NCI-H1694 (cell line): ENCODE measurements around the gene ABHD2.

Experiments
- DNase-seq: peaks from one replicate; lab custom pipeline; 2025; lab: John Stamatoyannopoulos, UW

The ABHD2 gene

DNA sequence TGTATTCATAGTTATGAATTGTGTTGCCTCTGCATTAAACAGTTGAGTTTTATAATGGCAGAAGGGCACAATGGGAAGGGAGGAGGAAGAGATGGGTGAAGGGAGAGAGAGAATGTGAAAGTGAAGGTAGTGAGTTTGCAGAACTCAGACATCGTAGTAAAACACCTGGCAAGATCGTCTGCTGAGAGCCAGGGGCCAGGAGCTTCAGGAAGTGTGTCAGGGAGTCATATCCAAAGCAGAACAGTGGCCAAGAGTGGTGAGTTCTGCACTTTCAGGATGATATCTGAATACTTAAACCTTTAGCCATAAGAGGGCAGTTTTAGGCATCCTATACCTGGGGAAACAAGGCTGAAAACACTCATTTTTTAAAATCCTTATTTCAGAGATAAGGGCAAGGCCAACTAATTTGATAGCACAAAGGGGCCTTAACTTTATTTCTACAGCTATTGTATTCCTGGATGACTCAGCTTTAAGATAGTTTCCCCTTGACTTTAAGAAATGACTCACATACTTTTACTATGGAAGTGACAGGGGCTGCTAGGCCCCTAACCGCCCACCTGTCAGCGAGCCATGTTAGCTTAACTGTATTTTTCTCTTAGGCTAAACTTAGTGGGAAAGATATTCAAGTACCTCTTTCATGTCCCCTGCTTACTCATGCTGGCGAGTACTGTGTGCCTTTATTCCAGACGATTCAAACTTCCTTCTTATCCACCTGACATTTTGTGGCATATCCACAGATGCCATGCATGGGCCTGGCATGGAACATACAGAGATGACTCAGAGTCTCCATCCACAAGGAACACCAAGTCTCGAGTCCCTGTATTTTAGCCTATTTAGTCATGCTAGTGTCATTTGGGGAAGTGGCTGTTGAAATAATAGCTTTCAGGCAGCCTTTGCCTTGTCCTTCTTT, 79.3 kb downstream of the ABHD2 start:
- DNase-seq: no peak

DNA sequence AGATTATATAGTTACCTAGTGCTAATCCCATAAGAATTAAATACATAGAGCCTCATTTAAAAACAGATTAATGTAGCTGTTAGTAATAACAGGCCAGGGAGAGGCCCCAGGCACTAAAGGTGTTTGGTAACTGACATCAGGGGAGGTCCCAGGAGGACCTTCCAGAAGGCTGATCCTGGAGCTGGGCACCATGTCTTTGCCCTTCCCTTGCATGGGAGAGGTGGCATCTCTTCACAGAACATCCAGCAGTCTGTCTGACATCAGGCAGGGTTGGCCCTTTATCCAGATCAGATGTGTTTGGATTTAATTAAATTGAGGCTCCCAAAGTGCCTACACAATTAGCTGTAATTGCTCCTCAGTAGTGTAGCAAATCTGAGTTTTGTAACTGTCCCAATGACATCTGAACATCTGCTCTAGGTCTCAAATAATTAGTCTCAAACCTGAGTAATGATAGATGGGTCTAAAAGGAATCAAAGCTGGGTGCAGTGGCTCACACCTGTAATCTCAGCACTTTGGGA, 80.1 kb downstream of the ABHD2 start:
- DNase-seq: no peak

DNA sequence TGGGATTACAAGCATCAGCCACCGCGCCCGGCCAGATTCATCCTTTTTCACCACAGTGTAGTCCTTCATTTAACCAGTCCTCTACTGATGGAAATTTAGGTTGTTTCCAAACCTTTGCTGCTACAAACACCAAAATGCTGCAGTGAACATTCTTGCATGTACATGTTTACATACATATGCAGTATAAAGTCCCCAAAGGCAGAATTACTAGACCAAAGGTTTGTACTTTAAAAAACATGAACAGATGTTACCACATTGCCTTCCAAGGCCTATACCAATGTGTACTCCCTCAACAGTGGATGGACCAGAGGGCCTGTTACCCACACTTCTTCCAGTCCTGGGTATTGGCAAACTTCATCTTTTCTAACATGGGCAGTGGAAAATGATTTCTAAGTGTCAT, 82.1 kb downstream of the ABHD2 start:
- DNase-seq: no peak

DNA sequence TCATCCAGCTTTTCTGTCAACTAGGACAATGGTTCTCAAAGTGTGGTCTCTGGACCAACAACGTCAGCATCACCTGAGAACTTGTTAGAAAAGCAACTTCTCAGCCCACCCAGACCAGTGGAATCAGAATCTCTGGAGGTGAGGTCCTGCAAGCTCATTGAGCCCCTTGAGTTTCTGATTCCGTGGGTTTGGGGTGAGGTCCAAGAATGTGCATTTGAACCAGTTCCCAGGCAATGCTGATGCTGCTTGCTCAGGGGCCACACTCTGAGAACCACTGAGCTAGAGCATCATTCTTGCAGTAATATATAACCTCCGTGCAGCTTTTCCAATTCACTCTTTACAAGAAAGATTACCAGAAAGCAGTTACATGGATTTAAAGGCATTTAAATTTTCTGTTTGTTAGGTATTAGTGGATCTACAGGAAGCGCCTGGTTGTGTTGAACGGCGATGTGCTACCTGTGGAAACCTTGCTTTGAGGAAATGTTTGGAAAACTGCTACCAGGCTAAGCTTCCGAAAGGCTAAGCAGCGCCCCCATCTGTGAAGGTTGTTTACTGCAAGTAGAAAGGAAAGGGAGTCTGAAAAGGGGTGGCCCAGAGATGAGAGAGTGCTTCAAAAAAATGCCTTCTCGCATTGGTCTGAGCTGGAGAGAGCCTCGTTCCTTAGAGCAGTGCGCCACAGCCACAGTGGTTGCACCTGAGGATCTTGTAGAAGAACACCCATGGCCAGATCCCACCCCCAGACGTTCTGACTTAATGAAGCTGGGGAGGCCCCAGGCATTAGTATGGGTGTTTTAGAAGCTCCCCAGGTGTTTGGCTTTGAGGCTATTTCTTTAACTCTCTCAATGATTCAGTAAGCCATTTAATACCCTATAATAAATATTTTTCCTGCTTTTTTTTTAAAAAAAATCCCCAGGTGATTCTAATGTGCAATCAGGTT, 83.1 kb downstream of the ABHD2 start:
- peak; percentile 56 for DNase-seq

DNA sequence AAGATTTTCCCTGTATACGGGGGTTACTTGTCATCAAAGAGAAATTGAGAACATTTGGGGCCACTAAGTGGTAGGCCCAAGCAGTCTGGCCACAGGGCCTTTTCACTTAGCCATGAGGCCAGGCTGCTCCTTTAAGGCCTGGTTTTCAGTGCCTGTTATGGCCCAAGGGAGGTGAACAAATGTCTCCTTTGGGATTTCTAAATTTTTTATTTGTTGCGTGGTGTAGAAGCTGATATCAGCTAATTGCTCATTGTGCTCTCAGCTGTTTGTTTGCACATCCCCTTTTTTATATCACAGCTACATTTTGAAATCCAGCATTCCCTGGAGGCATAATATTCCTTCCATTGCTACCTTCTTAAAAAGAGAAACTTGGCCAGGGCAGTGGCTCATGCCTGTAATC, 84.7 kb downstream of the ABHD2 start:
- DNase-seq: no peak

DNA sequence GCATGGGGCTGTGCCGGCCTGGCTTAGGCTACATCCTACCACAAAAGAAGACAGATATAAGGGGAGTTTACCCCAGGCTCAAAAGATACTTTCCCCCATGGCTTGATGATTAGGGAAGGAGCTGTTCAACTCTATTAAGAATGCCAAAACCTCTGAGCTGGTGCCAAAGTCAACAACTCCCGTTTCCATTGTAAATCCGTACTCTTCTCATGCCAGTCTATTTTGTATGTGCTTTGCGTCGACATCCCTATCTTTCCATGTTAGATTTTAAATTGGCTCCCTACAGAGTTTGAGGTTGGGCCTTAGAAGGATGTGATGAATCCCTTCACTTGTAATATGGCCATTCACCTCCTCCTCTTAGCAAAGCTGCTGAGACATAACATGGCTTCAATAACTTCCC, 86.2 kb downstream of the ABHD2 start:
- no peak for DNase-seq

DNA sequence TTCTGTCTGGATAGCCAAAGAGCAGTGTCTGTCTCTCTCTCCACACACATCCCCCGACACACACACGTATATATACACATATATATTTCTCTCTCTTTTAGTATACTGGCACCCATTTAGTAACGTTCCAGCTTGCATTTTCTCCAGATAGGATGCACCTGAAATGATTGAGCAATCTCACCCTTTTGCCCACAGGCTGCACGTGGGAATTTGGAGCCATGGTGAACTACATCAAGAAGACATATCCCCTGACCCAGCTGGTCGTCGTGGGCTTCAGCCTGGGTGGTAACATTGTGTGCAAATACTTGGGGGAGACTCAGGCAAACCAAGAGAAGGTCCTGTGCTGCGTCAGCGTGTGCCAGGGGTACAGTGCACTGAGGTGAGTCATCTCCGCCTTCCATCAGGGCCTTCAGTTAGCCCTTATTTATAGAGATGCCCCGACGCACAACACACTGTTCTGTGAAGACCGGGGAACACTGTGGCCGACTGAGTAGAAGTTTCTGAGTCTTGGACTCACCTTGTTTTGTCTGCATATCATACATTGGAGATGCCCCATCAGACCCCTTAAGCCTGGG, 87.4 kb downstream of the ABHD2 start:
- no peak for DNase-seq

DNA sequence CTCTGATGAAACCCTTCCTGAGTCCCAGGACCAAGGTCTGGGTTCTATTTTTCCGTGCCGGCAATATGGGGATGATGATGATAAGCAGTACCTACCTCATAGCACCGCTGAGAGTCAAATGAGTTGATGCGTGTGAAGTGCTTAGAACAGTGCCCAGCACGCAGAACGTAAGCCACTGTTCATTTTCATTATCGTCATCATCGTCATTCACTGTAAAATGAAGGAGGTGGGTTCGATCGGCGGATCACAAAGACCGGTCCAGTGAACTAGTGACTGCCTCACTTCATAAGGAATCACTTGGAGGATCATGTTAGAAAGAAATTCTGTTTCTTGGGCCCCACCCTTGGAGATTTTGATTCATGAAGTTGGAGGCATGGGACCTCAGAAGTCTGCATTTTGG, 88.9 kb downstream of the ABHD2 start:
- DNase-seq: no peak

DNA sequence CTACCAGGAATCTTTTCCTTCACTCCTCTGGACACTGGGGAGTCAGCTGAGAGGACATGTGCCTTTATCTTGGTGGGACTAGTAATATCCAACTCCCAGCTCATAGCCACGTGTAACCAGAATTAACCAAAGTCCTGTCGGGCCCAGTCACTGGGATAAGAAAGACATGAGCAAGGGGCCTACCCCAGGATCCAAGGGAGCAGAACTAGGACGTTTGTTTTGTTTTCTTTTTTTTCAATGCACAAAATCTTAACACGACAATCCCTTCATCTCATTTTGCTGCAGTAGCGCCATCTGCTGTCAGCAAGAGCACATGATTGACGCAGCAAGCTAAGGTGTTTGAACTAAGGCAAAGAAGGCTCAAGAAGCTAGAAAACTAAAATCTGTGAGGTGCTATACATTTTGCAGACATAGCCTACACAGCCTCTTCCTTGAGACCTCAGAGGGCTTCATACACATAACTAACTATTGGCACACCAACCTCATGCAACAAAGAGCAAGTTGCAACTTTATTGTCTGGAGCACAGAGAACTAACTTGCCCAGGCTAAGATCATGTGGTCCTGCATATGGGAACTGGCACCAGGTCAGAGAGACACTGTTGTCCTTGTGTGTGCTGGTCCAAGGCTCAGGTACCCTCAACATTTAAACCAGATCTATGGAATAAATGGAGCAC, 89.5 kb downstream of the ABHD2 start:
- DNase-seq: peak; percentile 17

DNA sequence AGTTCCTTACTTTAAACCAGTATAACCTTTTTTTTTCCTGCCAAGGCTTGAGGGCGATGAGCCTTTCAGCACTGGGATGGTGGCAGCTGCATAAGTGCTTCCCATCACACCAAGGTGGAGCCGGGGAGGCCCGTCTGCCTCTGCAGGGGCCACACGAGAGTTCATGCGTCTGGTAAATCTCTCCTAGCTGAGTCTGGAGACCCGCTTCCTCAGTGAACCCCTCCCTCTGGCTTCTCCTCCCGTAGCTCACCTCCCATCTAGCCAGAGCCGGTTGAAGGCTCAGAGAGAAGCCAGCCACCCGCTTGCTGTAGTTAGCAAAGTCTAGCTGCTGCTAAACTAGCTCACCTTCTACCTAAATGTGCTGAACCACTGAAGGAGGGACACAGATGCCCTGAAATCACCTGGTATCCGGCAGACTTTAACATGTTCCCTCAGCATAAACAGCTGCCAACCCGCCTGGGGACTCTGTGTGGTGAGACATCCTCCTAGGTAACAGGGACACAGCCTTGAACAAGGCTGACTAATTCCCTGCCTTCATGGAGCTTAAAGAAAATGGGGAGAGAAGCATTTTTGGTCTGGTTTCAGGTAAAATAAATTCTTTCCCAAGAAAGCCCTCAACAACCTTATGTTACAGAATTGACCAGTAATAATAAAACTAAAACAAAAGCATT, 90.2 kb downstream of the ABHD2 start:
- DNase-seq: no peak

DNA sequence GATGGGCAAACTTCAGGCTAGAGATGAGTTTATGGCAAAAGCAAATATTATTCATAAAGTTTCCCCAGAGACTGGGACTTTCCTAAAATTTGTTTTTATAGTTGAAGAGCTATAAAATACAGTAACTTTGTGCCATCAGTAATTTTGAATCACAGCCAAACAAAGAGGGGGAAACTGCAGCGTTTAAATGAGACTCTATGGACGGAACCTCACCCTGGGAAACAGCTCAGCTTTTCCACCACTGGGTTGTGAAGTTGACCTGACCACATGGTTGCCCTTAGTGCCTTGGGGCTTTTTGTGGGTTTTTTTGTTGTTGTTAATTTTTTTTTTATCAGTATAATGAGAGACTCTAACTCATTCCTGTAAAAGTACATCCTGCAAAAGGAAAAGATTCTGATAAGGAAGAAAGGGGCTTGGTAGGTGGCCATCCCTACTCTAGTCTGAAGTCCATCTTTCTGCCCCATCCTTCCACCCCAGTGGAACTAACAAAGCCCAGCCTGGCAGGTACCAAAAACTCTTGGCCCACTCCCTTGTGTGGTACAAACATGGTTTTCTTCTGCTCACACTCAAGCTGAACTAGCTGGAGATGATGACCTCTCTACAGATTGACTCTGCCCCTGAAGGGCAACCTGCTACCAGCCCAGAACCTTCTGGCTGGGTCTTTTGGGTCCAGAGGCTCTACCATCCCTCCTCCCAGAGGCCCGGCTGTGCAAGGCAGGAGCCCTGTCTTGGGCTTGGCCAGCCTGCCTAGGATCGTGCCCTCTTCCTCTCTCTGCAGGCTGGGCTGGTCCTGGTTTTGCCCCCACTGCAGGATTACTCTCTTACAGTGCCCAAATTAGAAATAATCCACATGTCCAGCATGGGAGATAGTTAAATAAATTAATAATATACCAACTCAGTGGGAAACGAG, 92.0 kb downstream of the ABHD2 start:
- no peak for DNase-seq

DNA sequence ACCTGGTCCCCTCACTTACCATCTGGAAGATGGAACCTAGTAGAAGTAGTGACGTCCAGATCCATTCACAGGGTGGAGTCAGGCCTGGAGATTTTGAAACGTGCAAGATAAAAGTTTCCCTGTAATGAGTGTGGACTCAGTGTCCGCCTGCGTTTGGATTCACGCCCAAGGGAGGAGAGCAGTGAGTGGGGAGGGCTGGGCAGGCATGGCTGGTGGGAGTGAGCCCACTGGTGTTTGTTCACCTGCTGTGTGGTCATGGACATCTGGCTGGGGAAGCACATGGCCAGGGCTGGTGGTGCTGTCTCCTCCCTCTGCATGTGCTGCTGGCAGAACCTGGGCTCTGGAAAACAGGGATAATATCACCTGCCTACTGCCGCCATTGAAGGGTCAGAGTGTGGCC, 96.1 kb downstream of the ABHD2 start:
- no peak for DNase-seq

DNA sequence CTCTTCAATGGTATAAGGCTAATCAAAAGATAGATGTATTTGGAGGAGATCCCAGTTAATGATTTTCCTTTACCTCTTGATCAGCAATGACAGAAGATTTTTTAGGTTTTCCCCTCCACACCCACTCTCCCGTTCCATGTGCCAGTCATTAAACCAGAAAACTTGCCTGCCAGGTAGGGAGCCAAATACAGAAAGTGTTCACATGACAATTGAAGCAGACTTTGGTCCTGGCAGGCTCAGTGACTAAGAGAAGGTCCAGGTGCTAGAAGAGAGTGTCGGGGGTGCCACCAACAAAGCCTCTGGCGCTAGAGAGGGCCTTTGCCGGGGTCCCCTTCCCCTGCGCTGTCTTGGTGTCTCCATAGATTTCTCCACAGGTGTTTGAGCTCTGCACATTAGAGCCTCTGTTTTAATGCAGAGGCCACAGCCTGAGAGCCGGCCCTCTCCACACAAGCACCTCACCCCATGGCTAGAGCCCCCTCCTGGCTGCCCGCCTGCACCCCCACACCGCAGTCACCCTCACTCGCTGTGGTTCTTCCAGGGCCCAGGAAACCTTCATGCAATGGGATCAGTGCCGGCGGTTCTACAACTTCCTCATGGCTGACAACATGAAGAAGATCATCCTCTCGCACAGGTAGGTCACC, 96.8 kb downstream of the ABHD2 start:
- no peak for DNase-seq

DNA sequence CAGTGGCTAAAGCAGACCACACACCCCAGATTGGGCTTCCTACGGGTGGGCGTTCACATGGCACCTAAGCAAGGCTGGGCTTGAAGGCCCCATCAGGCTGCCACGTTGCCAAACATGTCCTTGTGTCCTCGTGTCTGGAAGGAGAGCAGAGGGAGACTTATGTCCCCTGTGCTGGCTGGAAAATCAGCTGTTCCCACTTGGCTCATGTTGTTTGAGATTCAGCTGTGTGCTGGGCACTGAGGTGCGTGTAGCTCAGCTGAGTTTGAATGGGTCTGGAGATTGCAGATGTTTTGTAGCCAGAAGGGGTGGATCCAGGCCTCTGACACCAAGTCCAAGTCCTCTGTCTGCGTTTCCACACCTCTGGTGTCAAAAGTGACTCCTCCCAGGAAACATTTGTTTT, 98.5 kb downstream of the ABHD2 start:
- no peak for DNase-seq

DNA sequence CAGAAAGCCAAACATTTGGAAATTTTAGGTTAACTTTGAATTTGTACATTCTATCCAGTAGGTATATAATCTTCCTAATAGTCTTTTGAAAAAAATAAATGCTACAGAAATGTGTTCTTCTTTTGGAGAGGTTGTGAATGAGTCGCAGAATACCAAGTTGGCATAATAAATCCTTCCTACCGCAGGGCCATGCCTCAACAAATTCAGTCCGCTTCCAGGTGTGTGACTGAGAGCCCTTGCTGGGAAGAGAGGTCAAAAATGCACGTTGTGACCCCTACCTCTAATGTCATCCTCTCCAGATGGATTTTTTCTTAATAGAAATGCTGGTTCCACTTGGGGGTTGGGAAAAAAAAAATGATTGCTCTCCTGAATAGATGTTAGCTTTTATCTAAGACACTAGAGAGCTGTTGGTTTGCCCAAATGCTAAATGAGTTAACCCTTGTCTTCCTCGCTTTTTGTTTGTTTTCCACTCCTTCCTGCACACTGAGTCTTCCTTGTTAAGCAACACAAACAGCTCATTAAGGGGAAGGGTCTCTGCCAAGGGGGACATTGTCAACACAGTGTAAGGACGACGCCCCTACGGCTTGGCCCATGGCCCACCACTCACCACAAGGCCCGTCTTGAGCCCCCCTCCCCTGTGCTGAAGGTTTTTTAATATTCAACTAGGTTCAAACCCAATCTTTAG, 99.2 kb downstream of the ABHD2 start:
- no peak for DNase-seq

DNA sequence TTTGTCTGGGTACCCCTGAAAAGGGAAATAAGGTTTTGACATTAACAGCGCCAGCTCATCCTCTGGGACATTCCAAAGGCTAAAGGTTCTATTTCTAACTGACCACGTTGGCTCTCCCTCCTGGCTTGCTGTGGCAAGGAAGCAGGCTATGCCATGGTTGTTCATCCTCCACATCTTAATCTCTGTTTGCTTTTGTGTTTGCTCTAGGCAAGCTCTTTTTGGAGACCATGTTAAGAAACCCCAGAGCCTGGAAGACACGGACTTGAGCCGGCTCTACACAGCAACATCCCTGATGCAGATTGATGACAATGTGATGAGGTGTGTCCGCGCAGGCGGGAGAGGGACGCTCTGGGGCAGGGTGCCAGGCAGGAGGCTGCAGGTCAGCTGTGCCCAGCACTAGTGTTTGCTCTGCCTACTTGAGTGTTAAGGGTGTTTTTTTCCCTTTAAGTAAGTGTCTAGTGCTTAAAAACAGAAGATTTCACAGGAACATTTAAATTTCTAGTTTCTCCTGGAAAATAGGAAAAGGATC, 99.8 kb downstream of the ABHD2 start:
- DNase-seq: no peak

DNA sequence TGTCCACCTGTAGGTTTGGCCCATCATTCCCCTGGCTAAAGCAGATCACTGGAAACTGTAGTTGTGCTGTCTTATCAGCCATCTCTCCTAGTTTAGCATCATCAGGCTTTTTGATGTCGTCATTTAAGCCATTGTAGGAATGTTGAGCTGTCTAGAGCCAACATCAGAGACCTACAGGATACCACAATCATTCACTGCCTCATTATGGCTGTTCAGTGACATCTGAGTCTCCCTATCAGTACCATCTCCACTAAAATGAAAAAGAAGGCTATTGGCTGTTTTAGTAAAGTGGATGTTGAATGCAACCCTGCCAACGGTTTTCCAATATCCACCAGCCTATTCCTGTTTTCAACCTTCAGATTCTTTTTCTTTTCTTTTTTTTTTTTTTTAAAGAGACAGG, 103.9 kb downstream of the ABHD2 start:
- DNase-seq: no peak

DNA sequence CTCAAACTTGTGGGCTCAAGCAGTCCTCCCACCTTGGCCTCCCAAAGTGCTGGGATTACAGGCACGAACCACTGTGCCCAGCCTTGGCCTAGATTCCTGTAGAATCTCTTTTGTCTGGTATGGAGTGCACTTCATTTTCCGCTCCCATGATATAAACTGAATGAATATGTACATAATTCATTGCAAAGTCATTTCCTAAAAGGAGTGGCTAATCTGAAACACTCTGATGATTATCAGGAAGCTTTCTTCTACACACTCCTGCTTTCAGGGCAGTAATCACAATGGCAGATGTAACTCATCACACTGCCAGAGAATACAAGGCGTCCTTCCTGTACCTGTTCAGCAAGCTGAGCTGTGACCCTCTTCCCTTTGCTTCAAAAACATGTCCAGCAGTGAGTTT, 104.5 kb downstream of the ABHD2 start:
- no peak for DNase-seq

DNA sequence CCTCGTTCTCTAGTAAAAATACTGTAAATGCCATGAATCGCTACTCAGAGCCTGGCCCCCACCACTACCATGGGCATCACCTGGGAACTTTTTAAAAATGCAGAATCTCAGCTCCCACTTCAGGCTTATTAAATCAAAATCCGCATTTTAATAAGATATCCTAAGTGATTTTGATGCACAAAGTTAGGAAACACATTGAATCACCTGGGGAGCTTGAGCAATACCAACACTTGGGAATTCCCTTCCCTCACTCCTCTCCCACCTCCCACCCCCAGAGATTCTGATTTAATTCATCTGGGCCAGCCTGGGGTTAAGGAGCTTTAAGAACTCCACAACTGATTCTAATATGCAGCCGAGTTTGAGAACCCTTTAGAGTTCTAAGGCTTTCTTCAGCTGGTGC, 106.4 kb downstream of the ABHD2 start:
- no peak for DNase-seq
